H9 (cell line): ENCODE results near the gene DGKH. TPM values are rescaled to one million over a fixed set of nuclear protein-coding genes. Genes with fewer than 3 reads are reported as not detected.

ENCODE experiments used
- DNase-seq: peaks from one replicate; pipeline ENCODE4 v3.0.0-alpha.2; 2017
- H2AFZ ChIP-seq: one replicate; pipeline ENCODE4 v1.6.1; 2013; ENCODE audit warnings: mild to moderate bottlenecking, low read length, control low read depth, moderate library complexity
- H2AK5ac ChIP-seq: 2 replicates; pipeline ENCODE4 v1.6.1; 2013; ENCODE audit warnings: low read length, control low read depth, mixed read lengths; ENCODE audit not compliant: insufficient read length
- H2BK120ac ChIP-seq: one replicate; pipeline ENCODE4 v1.6.1; 2013; ENCODE audit warnings: low read depth, mild to moderate bottlenecking, low read length, control low read depth, inconsistent platforms; ENCODE audit not compliant: poor library complexity, severe bottlenecking
- H2BK12ac ChIP-seq: 2 replicates; pipeline ENCODE4 v1.6.1; 2013; ENCODE audit warnings: low read length, control low read depth, mixed read lengths, low read depth; ENCODE audit not compliant: insufficient read length
- H2BK15ac ChIP-seq: 2 replicates; pipeline ENCODE4 v1.6.1; 2013; ENCODE audit warnings: low read depth, low read length, control low read depth
- H2BK20ac ChIP-seq: one replicate; pipeline ENCODE4 v1.6.1; 2013; ENCODE audit warnings: low read depth, mild to moderate bottlenecking, low read length, control low read depth, inconsistent platforms; ENCODE audit not compliant: poor library complexity, severe bottlenecking
- H2BK5ac ChIP-seq: 2 replicates; pipeline ENCODE4 v1.6.1; 2013; ENCODE audit warnings: low read length, control low read depth, mixed read lengths; ENCODE audit not compliant: insufficient read length
- H3K14ac ChIP-seq: 2 replicates; pipeline ENCODE4 v1.6.1; 2013; ENCODE audit warnings: low read length, control low read depth; ENCODE audit not compliant: insufficient read depth
- H3K18ac ChIP-seq: 2 replicates; pipeline ENCODE4 v1.6.1; 2013; ENCODE audit warnings: low read depth, mild to moderate bottlenecking, mixed read lengths, low read length, control low read depth; ENCODE audit not compliant: insufficient read length
- H3K23ac ChIP-seq: 2 replicates; pipeline ENCODE4 v1.6.1; 2013; ENCODE audit warnings: low read length, control low read depth, mixed read lengths, low read depth; ENCODE audit not compliant: insufficient read length
- H3K23me2 ChIP-seq: 2 replicates; pipeline ENCODE4 v1.6.1; 2013; ENCODE audit warnings: low read depth, mild to moderate bottlenecking, mixed read lengths, low read length, control low read depth; ENCODE audit not compliant: insufficient read length, poor library complexity, severe bottlenecking
- H3K27ac ChIP-seq: 2 replicates; pipeline ENCODE4 v1.5.1; 2013; ENCODE audit warnings: low read length, control low read depth, mixed read lengths, low read depth; ENCODE audit not compliant: insufficient read length
- H3K27me3 ChIP-seq: 2 replicates; pipeline ENCODE4 v1.6.1; 2013; ENCODE audit warnings: low read length, control low read depth, inconsistent platforms; ENCODE audit not compliant: insufficient read depth
- H3K4ac ChIP-seq: 2 replicates; pipeline ENCODE4 v1.6.1; 2013; ENCODE audit warnings: low read depth, mild to moderate bottlenecking, control low read depth, inconsistent platforms, low read length, moderate library complexity
- H3K4me1 ChIP-seq: 2 replicates; pipeline ENCODE4 v1.6.1; 2013; ENCODE audit warnings: low read length, control low read depth, inconsistent platforms; ENCODE audit not compliant: insufficient read depth
- H3K4me2 ChIP-seq: 2 replicates; pipeline ENCODE4 v1.6.1; 2013; ENCODE audit warnings: low read length, control low read depth, mixed read lengths; ENCODE audit not compliant: insufficient read length, insufficient read depth
- H3K56ac ChIP-seq: 2 replicates; pipeline ENCODE4 v1.6.1; 2013; ENCODE audit warnings: low read depth, mild to moderate bottlenecking, mixed read lengths, low read length, control low read depth; ENCODE audit not compliant: insufficient read length
- H3K79me1 ChIP-seq: 2 replicates; pipeline ENCODE4 v1.6.1; 2013; ENCODE audit warnings: low read depth, mild to moderate bottlenecking, moderate library complexity, low read length, control low read depth, inconsistent platforms; ENCODE audit not compliant: insufficient read depth, poor library complexity, severe bottlenecking
- H3K79me2 ChIP-seq: 2 replicates; pipeline ENCODE4 v1.6.1; 2013; ENCODE audit warnings: low read length, control low read depth, inconsistent platforms; ENCODE audit not compliant: insufficient read depth
- H3K9ac ChIP-seq: 2 replicates; pipeline ENCODE4 v1.6.1; 2013; ENCODE audit warnings: low read length, control low read depth, mixed read lengths; ENCODE audit not compliant: insufficient read length; ENCODE audit errors: extremely low read depth
- H3K9me3 ChIP-seq: one replicate; pipeline ENCODE4 v1.6.1; 2013; ENCODE audit warnings: low read depth, low read length, inconsistent platforms; ENCODE audit not compliant: control insufficient read depth
- H3T11ph ChIP-seq: one replicate; pipeline ENCODE4 v1.6.1; 2013; ENCODE audit warnings: mild to moderate bottlenecking, low read length, control low read depth, inconsistent platforms
- H4K20me1 ChIP-seq: one replicate; pipeline ENCODE4 v1.6.1; 2013; ENCODE audit not compliant: control insufficient read depth, insufficient read length, insufficient read depth
- H4K5ac ChIP-seq: 2 replicates; pipeline ENCODE4 v1.6.1; 2013; ENCODE audit warnings: low read depth, mild to moderate bottlenecking, mixed read lengths, low read length, control low read depth; ENCODE audit not compliant: insufficient read length
- H4K8ac ChIP-seq: replicated peaks from 2 replicates; pipeline ENCODE4 v1.6.1; 2013; ENCODE audit warnings: low read length, control low read depth, mixed read lengths, low read depth; ENCODE audit not compliant: insufficient read length
- H4K91ac ChIP-seq: 2 replicates; pipeline ENCODE4 v1.6.1; 2013; ENCODE audit warnings: low read depth, mild to moderate bottlenecking, moderate library complexity, mixed read lengths, low read length, control low read depth; ENCODE audit not compliant: insufficient read length
- H3K27ac Mint-ChIP-seq, 3 experiments: 2 replicates in 2 of 3; 3 replicates in 1 of 3; pipeline ENCODE4 v1.8.0; 2020 to 2021; ENCODE audit warnings: mixed read lengths in 3 of 3, mild to moderate bottlenecking in 1 of 3, moderate library complexity in 1 of 3
- H3K27me3 Mint-ChIP-seq: 2 replicates; pipeline ENCODE4 v1.8.0; 2021; ENCODE audit warnings: low read depth, mild to moderate bottlenecking, moderate library complexity, mixed read lengths
- H3K36me3 Mint-ChIP-seq, 3 experiments: 2 replicates in 2 of 3; 3 replicates in 1 of 3; pipeline ENCODE4 v1.8.0; 2020 to 2021; ENCODE audit warnings: low read depth in 3 of 3, mixed read lengths in 3 of 3; ENCODE audit not compliant: insufficient read depth in 1 of 3
- H3K4me1 Mint-ChIP-seq, 2 experiments: 2 replicates each; pipeline ENCODE4 v1.8.0; 2020; ENCODE audit warnings: mixed read lengths in 2 of 2
- H3K4me3 Mint-ChIP-seq, 2 experiments: 2 replicates in 1 of 2; 3 replicates in 1 of 2; pipeline ENCODE4 v1.8.0; 2020 to 2021; ENCODE audit warnings: mild to moderate bottlenecking in 2 of 2, mixed read lengths in 2 of 2, moderate library complexity in 1 of 2
- H3K9me3 Mint-ChIP-seq, 2 experiments: 2 replicates in 1 of 2; 3 replicates in 1 of 2; pipeline ENCODE4 v1.8.0; 2020; ENCODE audit warnings: mild to moderate bottlenecking in 2 of 2, mixed read lengths in 2 of 2, moderate library complexity in 1 of 2
- CTCF ChIP-seq: fragments of 200-600 bp; sonication (generic); conservative IDR thresholded peaks from 3 replicates; pipeline ENCODE4 v1.8.0; 2021; ENCODE audit warnings: antibody characterized with exemption, mild to moderate bottlenecking
- WGBS: extraction: QIAGEN DNeasy Blood & Tissue Kit; methylation state at CpG from one replicate; pipeline ENCODE4 v1.1.7; 2013; ENCODE audit warnings: missing lambda C conversion rate, low lambda C conversion rate, mixed read lengths; ENCODE audit not compliant: insufficient read length; ENCODE audit errors: extremely low coverage; 5-methylcytosine and 5-hydroxymethylcytosine counted together
- total RNA-seq: library from RNA; stranded (reverse); gene quantifications from 2 replicates; pipeline ENCODE4 v1.2.1, GENCODE V29; 2021

The DGKH gene
- total RNA-seq, 1 experiment from 2014 or later: 8.6 TPM

DNA sequence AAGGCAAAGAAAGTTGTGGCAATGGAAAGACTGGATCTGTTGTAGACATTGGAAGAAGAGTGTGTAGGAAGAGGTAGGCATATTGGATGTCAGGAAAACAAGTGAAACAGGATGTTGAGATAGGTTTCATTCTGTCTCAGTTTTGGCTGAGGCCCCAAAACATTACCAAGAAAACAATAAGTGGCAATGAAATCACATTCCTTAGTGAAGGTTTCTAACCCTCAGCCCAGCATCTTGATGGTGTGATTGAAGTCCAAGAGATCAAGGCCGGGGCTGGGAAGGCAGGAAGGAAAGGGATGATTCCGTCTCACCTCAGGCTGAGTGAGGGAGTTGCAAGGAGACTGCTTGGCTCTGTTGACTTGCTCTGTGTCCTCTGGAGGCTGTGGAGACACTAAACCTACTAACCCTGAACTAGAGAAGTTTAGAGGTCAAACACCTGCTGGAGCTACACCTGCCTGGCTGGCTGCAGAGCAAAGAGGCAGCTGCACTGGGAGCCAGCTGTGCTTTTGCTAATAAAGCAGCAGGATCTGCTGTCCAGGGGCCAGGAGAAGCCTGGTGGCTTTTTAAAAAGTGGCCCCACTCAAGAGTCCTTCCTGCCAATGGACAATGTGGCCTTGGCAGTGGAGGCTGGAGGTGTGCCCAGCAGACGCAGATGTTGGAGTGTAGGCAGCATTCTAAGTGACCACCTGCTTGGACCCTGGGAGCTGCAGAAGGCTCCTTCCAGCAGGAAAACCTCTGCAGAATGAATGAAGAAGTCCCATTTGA lies 53.6 kb downstream of the DGKH start:
- Histone ChIP-seq H4K5ac (no peak overlapping the region), H2AK5ac (no peak overlapping the region), H3K18ac (no peak overlapping the region), H3K9me3 (no peaks in the 10 kb centered on the region), H4K91ac (no peak overlapping the region), H2BK120ac (no peak overlapping the region), H2BK20ac (no peak overlapping the region), H3K4me2 (no peak overlapping the region), H3K23me2 (no peaks in the 10 kb centered on the region), H3T11ph (no peak overlapping the region), H3K27me3 (no peaks in the 10 kb centered on the region), H3K79me1 (no peaks in the 10 kb centered on the region), H4K20me1 (no peaks in the 10 kb centered on the region), H3K14ac (no peak overlapping the region), H2BK12ac (no peak overlapping the region), H3K4me1 (no peaks in the 10 kb centered on the region), H3K23ac (no peak overlapping the region), H3K56ac (no peak overlapping the region), H4K8ac (no peak overlapping the region), H3K4ac (no peak overlapping the region), H3K27ac (no peak overlapping the region), H2AFZ (no peak overlapping the region), H2BK15ac (no peak overlapping the region), H2BK5ac (no peak overlapping the region), H3K9ac (no peak overlapping the region), H3K79me2 (no peaks in the 10 kb centered on the region)
- no peaks in the 10 kb centered on the region for H3K27me3 Mint-ChIP-seq
- TF ChIP-seq CTCF: no peak
- DNase-seq: no peak
- WGBS: no CpG with 5 or more reads among the region's 3 CpGs
- H3K9me3 Mint-ChIP-seq: 0 out of 5 replicates have a peak, but pooled peaks cover 0 to 2% of the 10 kb centered on the region in 2 experiments
- peaks cover 0 to 7% (median 3%) of the 10 kb centered on the region in 3 experiments; a peak in 4 of 7 replicates for H3K36me3 Mint-ChIP-seq
- peaks cover 2% of the 10 kb centered on the region in 2 experiments for H3K4me1 Mint-ChIP-seq
- no peak overlapping the region for H3K4me3 Mint-ChIP-seq
- H3K27ac Mint-ChIP-seq: peak overlapping the region in 1 of 3 experiments; percentile 12; a peak in 2 of 7 replicates
